ENCODE data around the gene SNCA.

Gene SNCA

GRCh38 chr4:89700766-89701423, 136.1 kb downstream of the SNCA start:
- Histone ChIP-seq H3K36me3 (replicated peaks) (no peaks in the 10 kb centered on the region), H3K27me3 (ENCODE audit: low read depth) (no peaks in the 10 kb centered on the region), H3K9me3 (no peaks in the 10 kb centered on the region), H3K4me3 (no peak overlapping the region), H3K4me1 (no peaks in the 10 kb centered on the region)
- in situ Hi-C loops (cut with MboI; ENCODE audit: low sequenced_read_pairs), result no loop called here
- no peak for DNase-seq (ENCODE audit: low spot score in 2 of 2)

- no peaks in the 10 kb centered on the region for H3K9me3 ChIP-seq
- no peaks in the 10 kb centered on the region for H3K4me1 ChIP-seq
- DNase-seq (ENCODE audit: low spot score in 2 of 2), result no peak
- no peak overlapping the region for H3K4me3 ChIP-seq
- no peaks in the 10 kb centered on the region for H3K36me3 ChIP-seq (replicated peaks)
- in situ Hi-C loops (cut with MboI; ENCODE audit: low sequenced_read_pairs), result no loop called here
- H3K27me3 ChIP-seq (ENCODE audit: low read depth), result no peaks in the 10 kb centered on the region
Observed at GRCh38 chr4:89685690-89686089, 151.3 kb downstream of the SNCA start.

DNA sequence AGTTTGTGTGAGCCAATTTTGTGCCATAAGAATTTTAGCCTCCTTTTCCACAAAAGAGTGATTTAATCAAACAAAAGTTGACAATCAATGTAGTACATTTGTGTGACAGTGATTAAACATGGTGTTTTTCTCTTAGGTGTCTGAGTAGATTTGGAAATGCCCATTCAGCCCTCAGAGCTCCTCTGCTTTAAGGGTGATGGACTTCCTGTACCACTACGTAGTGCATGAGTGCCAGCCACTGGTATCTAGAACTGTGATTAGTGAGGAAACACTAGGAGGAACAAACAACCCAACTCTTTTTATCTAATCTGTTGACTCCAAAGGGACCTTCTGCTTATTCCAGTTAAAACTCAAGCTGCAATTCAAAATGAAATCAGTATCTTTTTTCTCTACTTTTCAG, 151.7 kb downstream of the SNCA start:
- H3K36me3 ChIP-seq (replicated peaks), result no peaks in the 10 kb centered on the region
- DNase-seq (ENCODE audit: low spot score in 2 of 2), result no peak

GRCh38 chr4:89684536-89684935, 152.4 kb downstream of the SNCA start:
- no peaks in the 10 kb centered on the region for H3K9me3 ChIP-seq
- H3K36me3 ChIP-seq (replicated peaks), result no peaks in the 10 kb centered on the region
- H3K27me3 ChIP-seq (ENCODE audit: low read depth), result no peaks in the 10 kb centered on the region
- no peaks in the 10 kb centered on the region for H3K4me1 ChIP-seq
- no peak for DNase-seq (ENCODE audit: low spot score in 2 of 2)
- in situ Hi-C loops (cut with MboI; ENCODE audit: low sequenced_read_pairs), result no loop called here
- no peak overlapping the region for H3K4me3 ChIP-seq

More for the DNA sequence above, 151.7 kb downstream of the SNCA start:
- H3K4me1 ChIP-seq, result no peaks in the 10 kb centered on the region
- no peak overlapping the region for H3K4me3 ChIP-seq
- in situ Hi-C loops (cut with MboI; ENCODE audit: low sequenced_read_pairs), result no loop called here
- H3K27me3 ChIP-seq (ENCODE audit: low read depth), result no peaks in the 10 kb centered on the region
- no peaks in the 10 kb centered on the region for H3K9me3 ChIP-seq

GRCh38 chr4:89682808-89683207, 154.2 kb downstream of the SNCA start:
- in situ Hi-C loops (cut with MboI; ENCODE audit: low sequenced_read_pairs), result no loop called here
- Histone ChIP-seq H3K27me3 (ENCODE audit: low read depth) (no peaks in the 10 kb centered on the region), H3K9me3 (no peaks in the 10 kb centered on the region), H3K4me3 (no peak overlapping the region), H3K36me3 (replicated peaks) (no peaks in the 10 kb centered on the region), H3K4me1 (no peaks in the 10 kb centered on the region)
- no peak for DNase-seq (ENCODE audit: low spot score in 2 of 2)

DNA sequence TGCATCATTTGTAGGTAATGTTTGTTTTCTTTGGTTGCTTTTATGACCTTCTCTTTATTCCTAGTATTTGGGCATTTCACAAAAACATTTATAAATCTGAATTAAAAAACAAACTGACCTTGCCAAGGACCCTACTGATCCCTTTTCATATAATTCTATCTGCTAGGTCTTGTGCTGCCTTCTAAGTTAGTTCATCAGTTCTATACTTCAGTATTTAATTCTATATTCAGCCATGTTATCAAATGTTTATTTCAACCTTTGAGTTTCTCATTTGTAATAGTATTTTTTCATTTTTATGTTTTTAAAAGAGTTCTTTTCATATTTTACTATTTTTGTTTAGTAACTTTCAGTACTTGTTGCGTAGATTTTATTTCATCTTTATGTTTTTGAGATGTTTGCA, 155.3 kb downstream of the SNCA start:
- DNase-seq (ENCODE audit: low spot score in 2 of 2), result no peak
- Histone ChIP-seq H3K36me3 (replicated peaks) (no peaks in the 10 kb centered on the region), H3K4me3 (no peak overlapping the region), H3K4me1 (no peaks in the 10 kb centered on the region), H3K9me3 (no peaks in the 10 kb centered on the region), H3K27me3 (ENCODE audit: low read depth) (no peaks in the 10 kb centered on the region)
- in situ Hi-C loops (cut with MboI; ENCODE audit: low sequenced_read_pairs), result no loop called here

DNA sequence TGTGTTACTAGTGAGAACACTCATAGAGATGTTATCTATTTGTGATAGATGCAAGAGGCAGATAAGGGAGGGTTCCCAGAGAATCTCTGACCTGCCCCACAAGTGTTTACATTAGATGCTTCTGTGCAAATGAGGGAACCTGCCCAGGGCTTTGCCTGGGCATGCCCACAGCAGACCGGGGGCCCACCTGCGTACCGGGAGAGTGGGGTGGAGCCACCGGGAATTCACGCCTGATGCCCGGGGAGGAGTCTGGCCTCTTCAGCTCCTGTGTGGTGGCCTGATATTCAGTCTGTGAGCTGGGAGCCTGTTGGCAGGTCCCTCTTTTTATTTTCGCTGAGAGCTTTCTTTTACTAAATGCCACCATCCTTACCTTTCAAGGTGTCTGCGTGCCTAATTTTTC, 155.7 kb downstream of the SNCA start:
- Histone ChIP-seq H3K9me3 (no peaks in the 10 kb centered on the region), H3K27me3 (ENCODE audit: low read depth) (no peaks in the 10 kb centered on the region), H3K36me3 (replicated peaks) (no peaks in the 10 kb centered on the region), H3K4me3 (no peak overlapping the region), H3K4me1 (no peaks in the 10 kb centered on the region)
- in situ Hi-C loops (cut with MboI; ENCODE audit: low sequenced_read_pairs), result no loop called here
- peak in 1 of 2 experiments; percentile 12 for DNase-seq (ENCODE audit: low spot score in 2 of 2)

- H3K36me3 ChIP-seq (replicated peaks), result no peaks in the 10 kb centered on the region
- no peaks in the 10 kb centered on the region for H3K27me3 ChIP-seq (ENCODE audit: low read depth)
- no peak for DNase-seq (ENCODE audit: low spot score in 2 of 2)
- H3K4me1 ChIP-seq, result no peaks in the 10 kb centered on the region
- H3K4me3 ChIP-seq, result no peak overlapping the region
- in situ Hi-C loops (cut with MboI; ENCODE audit: low sequenced_read_pairs), result no loop called here
- no peaks in the 10 kb centered on the region for H3K9me3 ChIP-seq
Observed at GRCh38 chr4:89674876-89675459, 162.0 kb downstream of the SNCA start.
